ENCODE measurements around the gene BEST2.
A peak's percentile ranks its signal among the peaks of the same experiment; 100 is the strongest.

Gene BEST2

DNA sequence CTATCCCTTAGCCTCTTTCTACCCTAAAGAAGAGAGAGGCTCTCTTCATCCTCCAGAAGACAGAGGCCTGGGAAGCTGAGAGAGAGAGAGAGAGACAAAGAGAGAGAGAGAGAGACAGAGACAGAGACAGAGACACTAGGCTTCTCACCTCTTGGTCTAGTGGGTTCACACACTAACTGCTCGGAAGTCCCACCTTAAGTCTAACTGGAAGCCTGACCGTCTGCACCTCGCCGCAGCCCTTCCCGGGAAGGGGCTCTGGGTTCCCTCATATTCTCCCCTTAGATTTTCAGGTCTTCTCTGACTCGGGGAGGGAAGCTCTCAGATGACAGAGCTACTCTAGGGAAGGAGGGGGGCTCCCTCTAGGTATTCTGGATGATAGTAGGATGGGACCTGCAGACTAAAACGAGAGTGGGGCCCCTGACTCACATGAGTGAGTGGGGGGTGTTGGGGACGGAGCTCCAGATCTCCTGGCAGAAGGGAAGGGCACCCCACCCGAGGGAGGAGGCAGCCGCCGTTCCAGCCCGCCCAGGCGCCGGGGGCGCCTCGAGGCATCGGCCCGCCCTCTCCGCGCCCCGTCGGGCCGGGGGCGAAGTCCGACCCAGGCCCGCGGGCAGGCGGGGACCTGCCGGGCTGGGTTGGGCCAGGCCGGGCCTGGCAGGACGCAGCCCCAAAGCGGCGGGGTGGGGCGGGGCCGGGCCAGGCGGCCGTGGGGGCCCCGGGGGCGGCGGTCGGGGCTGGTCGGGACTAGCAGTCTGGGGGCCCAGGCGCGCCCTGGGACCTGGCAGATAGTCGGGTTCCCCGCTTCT is 37.7 kb downstream of the BEST2 start:
- CTCF ChIA-PET = interaction anchor here (3.5 kb wide), 1 partner anchor 11 kb away, joined by 47 read pairs; no protein-coding TSS in a partner anchor
- Histone ChIP-seq H3K4me1 (ENCODE audit: control extremely low read depth in 1 of 4, control insufficient read depth in 4 of 4, insufficient read depth in 4 of 4, low read length in 3 of 4) (peaks cover 24 to 78% (median 68%) of the 10 kb centered on the region in 4 experiments), H3K36me3 (ENCODE audit: control insufficient read depth in 4 of 4, insufficient read depth in 4 of 4, low read length in 3 of 4) (no peaks in the 10 kb centered on the region)

DNA sequence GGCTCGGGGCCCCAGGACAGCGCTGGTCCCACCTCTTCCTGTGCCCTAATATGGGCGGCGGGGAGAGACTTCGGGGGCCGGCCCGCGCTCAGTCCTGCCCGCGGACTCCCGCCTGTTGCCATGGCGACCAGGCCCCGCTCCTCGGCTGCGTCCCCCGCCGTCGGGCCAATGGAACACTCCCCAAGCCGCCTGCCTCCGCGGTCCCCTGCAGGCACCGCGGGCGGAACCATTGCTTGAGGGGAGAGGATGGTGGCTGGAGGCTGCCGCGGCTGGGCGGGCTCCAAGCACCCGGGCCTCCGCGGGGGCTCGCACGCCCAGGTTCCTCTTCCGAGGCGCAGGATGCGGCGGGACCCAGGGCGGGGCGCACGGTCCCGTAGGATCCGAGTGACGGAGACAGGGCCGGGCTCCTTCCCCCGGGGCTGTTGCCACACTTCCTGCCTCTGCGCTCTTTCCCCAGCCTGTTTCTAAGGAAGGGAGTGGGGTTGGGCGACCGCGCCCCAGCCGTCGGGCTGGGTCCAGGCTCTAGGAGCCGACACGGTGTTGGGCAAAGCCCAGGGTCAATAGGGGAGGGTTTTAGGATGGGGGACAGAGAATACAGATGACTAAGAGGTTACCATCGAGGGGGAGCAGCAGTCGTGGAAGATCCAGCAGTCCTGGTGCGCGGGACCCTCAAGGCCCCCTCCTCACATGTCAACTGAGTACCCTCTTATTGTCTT is 38.5 kb downstream of the BEST2 start:
- H3K27me3 ChIP-seq (replicated peaks in 2 of 5; ENCODE audit: control insufficient read depth in 4 of 5, insufficient read depth in 5 of 5, low read length in 4 of 5) = no peaks in the 10 kb centered on the region
- peak overlapping the region; percentile 94 to 96 for H3K27ac ChIP-seq (ENCODE audit: insufficient read depth in 1 of 2, low read depth in 1 of 2, low read length in 2 of 2, poor library complexity in 1 of 2, severe bottlenecking in 2 of 2)
- no peaks in the 10 kb centered on the region for H3K9me3 ChIP-seq (ENCODE audit: control extremely low read depth in 1 of 5, control insufficient read depth in 4 of 5, insufficient read depth in 2 of 5, low read depth in 1 of 5, low read length in 4 of 5)
- peaks cover 19 to 76% (median 66%) of the 10 kb centered on the region in 4 experiments for H3K4me1 ChIP-seq (ENCODE audit: control extremely low read depth in 1 of 4, control insufficient read depth in 4 of 4, insufficient read depth in 4 of 4, low read length in 3 of 4)
- ChIA-PET CTCF (interaction anchor here (3.5 to 15.3 kb wide), 2 partner anchors 12 to 21 kb away, joined by 47 to 612 read pairs; partner anchors contain the start of gene HOOK2), POLR2A (interaction anchor here (0.5 to 12.0 kb wide), 5 partner anchors 7 to 365 kb away, joined by 3 to 198 read pairs (median 4); partner anchors contain the start of gene HOOK2)
- no peaks in the 10 kb centered on the region for H3K36me3 ChIP-seq (ENCODE audit: control insufficient read depth in 4 of 4, insufficient read depth in 4 of 4, low read length in 3 of 4)
- WGBS (ENCODE audit: insufficient coverage) = 0% methylated on average over 48 of the region's 56 CpGs
- peak overlapping the region; percentile 41 to 99 (median 93) for H3K4me3 ChIP-seq (ENCODE audit: control insufficient read depth in 1 of 7, extremely low read depth in 1 of 7, insufficient read depth in 4 of 7, low read depth in 2 of 7, low read length in 6 of 7)
- DNase-seq = peak; percentile 96 to 99 (median 97)

More for the DNA sequence above, 37.7 kb downstream of the BEST2 start:
- no peaks in the 10 kb centered on the region for H3K27me3 ChIP-seq (replicated peaks in 2 of 5; ENCODE audit: control insufficient read depth in 4 of 5, insufficient read depth in 5 of 5, low read length in 4 of 5)
- POLR2A ChIA-PET = interaction anchor here (0.6 to 12.0 kb wide), 3 partner anchors 13 to 366 kb away, joined by 3 to 198 read pairs (median 4); partner anchors contain the start of gene HOOK2
- DNase-seq = peak in 2 of 3 donors; percentile 48 to 59
- H3K4me3 ChIP-seq (ENCODE audit: control insufficient read depth in 1 of 7, extremely low read depth in 1 of 7, insufficient read depth in 4 of 7, low read depth in 2 of 7, low read length in 6 of 7) = peak overlapping the region; percentile 36 to 99 (median 93)
- H3K27ac ChIP-seq (ENCODE audit: insufficient read depth in 1 of 2, low read depth in 1 of 2, low read length in 2 of 2, poor library complexity in 1 of 2, severe bottlenecking in 2 of 2) = peak overlapping the region; percentile 79 to 96
- H3K9me3 ChIP-seq (ENCODE audit: control extremely low read depth in 1 of 5, control insufficient read depth in 4 of 5, insufficient read depth in 2 of 5, low read depth in 1 of 5, low read length in 4 of 5) = no peaks in the 10 kb centered on the region
- under 1% methylated on average over 42 of the region's 46 CpGs for WGBS (ENCODE audit: insufficient coverage)

DNA sequence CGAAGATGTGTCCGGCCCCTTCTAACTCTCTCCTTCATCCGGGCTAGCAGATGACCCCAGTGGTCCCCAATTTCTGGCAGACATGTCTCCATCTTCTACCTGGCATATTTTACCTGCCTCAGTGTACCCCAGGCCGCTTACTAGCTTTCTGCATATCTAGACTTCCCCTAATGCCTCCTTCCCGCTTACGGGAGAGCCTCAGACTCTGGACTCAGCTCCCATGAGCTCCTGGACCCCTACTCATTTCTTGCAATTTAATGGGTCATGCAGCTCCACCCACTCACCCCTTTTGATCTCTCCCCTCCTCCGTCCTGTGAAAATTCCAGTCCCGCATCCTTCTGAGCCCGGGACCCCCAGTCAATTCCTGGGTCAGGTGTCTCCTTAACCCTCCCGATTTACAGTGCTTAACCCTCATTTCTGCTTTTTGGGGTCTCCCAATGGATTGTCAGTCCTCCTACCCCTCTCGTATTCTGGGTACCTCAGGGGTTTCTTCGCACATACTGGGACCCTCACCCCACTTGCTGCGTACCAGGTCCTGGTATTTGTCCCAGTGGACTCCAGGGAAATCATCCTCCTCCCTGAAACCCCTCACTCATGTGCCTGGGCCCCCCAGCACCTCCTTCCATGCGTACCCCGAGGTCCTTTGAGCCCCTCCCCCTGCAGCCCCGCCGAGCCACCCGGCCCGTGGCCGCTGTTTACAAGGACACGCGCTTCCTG is 39.2 kb downstream of the BEST2 start:
- DNase-seq = no peak

DNA sequence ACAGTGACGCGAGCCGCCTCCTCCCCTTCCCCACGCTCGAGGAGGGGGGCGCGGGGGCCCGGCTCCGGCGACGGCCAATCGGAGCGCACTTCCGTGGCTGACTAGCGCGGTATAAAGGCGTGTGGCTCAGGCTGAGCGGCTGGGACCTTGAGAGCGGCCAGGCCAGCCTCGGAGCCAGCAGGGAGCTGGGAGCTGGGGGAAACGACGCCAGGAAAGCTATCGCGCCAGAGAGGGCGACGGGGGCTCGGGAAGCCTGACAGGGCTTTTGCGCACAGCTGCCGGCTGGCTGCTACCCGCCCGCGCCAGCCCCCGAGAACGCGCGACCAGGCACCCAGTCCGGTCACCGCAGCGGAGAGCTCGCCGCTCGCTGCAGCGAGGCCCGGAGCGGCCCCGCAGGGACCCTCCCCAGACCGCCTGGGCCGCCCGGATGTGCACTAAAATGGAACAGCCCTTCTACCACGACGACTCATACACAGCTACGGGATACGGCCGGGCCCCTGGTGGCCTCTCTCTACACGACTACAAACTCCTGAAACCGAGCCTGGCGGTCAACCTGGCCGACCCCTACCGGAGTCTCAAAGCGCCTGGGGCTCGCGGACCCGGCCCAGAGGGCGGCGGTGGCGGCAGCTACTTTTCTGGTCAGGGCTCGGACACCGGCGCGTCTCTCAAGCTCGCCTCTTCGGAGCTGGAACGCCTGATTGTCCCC is 39.9 kb downstream of the BEST2 start, which contains the start of gene JUNB:
JUNB (plus strand) TSS at position 142 of the 706 bp plus-strand sequence; CDS start at position 428, 286 bp downstream.
- POLR2A ChIA-PET = interaction anchor here (0.6 to 12.0 kb wide), 6 partner anchors 9 to 1048 kb away, joined by 3 to 198 read pairs (median 8); partner anchors contain the start of genes HOOK2 and TRIR
- Histone ChIP-seq H3K27me3 (replicated peaks in 2 of 5; ENCODE audit: control insufficient read depth in 4 of 5, insufficient read depth in 5 of 5, low read length in 4 of 5) (no peaks in the 10 kb centered on the region), H3K36me3 (ENCODE audit: control insufficient read depth in 4 of 4, insufficient read depth in 4 of 4, low read length in 3 of 4) (no peaks in the 10 kb centered on the region), H3K27ac (ENCODE audit: insufficient read depth in 1 of 2, low read depth in 1 of 2, low read length in 2 of 2, poor library complexity in 1 of 2, severe bottlenecking in 2 of 2) (peak within 1 kb of the TSS; percentile 94 to 96), H3K9me3 (ENCODE audit: control extremely low read depth in 1 of 5, control insufficient read depth in 4 of 5, insufficient read depth in 2 of 5, low read depth in 1 of 5, low read length in 4 of 5) (no peaks in the 10 kb centered on the region), H3K4me1 (ENCODE audit: control extremely low read depth in 1 of 4, control insufficient read depth in 4 of 4, insufficient read depth in 4 of 4, low read length in 3 of 4) (peaks cover 14 to 71% (median 58%) of the 10 kb centered on the region in 4 experiments), H3K4me3 (ENCODE audit: control insufficient read depth in 1 of 7, extremely low read depth in 1 of 7, insufficient read depth in 4 of 7, low read depth in 2 of 7, low read length in 6 of 7) (peak within 1 kb of the TSS; percentile 72 to 99 (median 96))
- WGBS (ENCODE audit: insufficient coverage) = under 1% methylated on average over 56 of the region's 73 CpGs
- CTCF ChIA-PET = interaction anchor here (0.8 to 15.3 kb wide), 6 partner anchors 22 to 142 kb away, joined by 3 to 612 read pairs (median 3); partner anchors contain the start of genes FARSA, FBXW9 and HOOK2
- peak; percentile 97 to 98 (median 97) for DNase-seq

More for the DNA sequence above, 39.2 kb downstream of the BEST2 start:
- H3K27me3 ChIP-seq (replicated peaks in 2 of 5; ENCODE audit: control insufficient read depth in 4 of 5, insufficient read depth in 5 of 5, low read length in 4 of 5) = no peaks in the 10 kb centered on the region
- H3K36me3 ChIP-seq (ENCODE audit: control insufficient read depth in 4 of 4, insufficient read depth in 4 of 4, low read length in 3 of 4) = no peaks in the 10 kb centered on the region
- CTCF ChIA-PET = interaction anchor here (0.8 to 15.3 kb wide), 4 partner anchors 22 to 143 kb away, joined by 3 to 612 read pairs (median 3); partner anchors contain the start of genes FARSA, FBXW9 and HOOK2
- H3K4me1 ChIP-seq (ENCODE audit: control extremely low read depth in 1 of 4, control insufficient read depth in 4 of 4, insufficient read depth in 4 of 4, low read length in 3 of 4) = peaks cover 14 to 71% (median 59%) of the 10 kb centered on the region in 4 experiments
- H3K27ac ChIP-seq (ENCODE audit: insufficient read depth in 1 of 2, low read depth in 1 of 2, low read length in 2 of 2, poor library complexity in 1 of 2, severe bottlenecking in 2 of 2) = peak overlapping the region; percentile 94 to 96
- 1% methylated on average over 22 of the region's 22 CpGs for WGBS (ENCODE audit: insufficient coverage)
- no peaks in the 10 kb centered on the region for H3K9me3 ChIP-seq (ENCODE audit: control extremely low read depth in 1 of 5, control insufficient read depth in 4 of 5, insufficient read depth in 2 of 5, low read depth in 1 of 5, low read length in 4 of 5)
- H3K4me3 ChIP-seq (ENCODE audit: control insufficient read depth in 1 of 7, extremely low read depth in 1 of 7, insufficient read depth in 4 of 7, low read depth in 2 of 7, low read length in 6 of 7) = peak overlapping the region; percentile 41 to 99 (median 93)
- POLR2A ChIA-PET = interaction anchor here (0.5 to 12.0 kb wide), 5 partner anchors 8 to 91 kb away, joined by 3 to 198 read pairs (median 3); partner anchors contain the start of gene HOOK2

- ChIA-PET CTCF (interaction anchor here (1.0 to 15.3 kb wide), 5 partner anchors 11 to 96 kb away, joined by 3 to 612 read pairs (median 3); partner anchors contain the start of genes FBXW9 and HOOK2), POLR2A (interaction anchor here (0.6 to 12.0 kb wide), 13 partner anchors 10 to 1047 kb away, joined by 3 to 198 read pairs (median 7); partner anchors contain the start of genes CALR, DHPS, GET3 and HOOK2)
- no peaks in the 10 kb centered on the region for H3K9me3 ChIP-seq (ENCODE audit: control extremely low read depth in 1 of 5, control insufficient read depth in 4 of 5, insufficient read depth in 2 of 5, low read depth in 1 of 5, low read length in 4 of 5)
- peak overlapping the region; percentile 72 to 99 (median 96) for H3K4me3 ChIP-seq (ENCODE audit: control insufficient read depth in 1 of 7, extremely low read depth in 1 of 7, insufficient read depth in 4 of 7, low read depth in 2 of 7, low read length in 6 of 7)
- H3K36me3 ChIP-seq (ENCODE audit: control insufficient read depth in 4 of 4, insufficient read depth in 4 of 4, low read length in 3 of 4) = no peaks in the 10 kb centered on the region
- peaks cover 9 to 64% (median 53%) of the 10 kb centered on the region in 4 experiments for H3K4me1 ChIP-seq (ENCODE audit: control extremely low read depth in 1 of 4, control insufficient read depth in 4 of 4, insufficient read depth in 4 of 4, low read length in 3 of 4)
- H3K27ac ChIP-seq (ENCODE audit: insufficient read depth in 1 of 2, low read depth in 1 of 2, low read length in 2 of 2, poor library complexity in 1 of 2, severe bottlenecking in 2 of 2) = peak overlapping the region; percentile 94 to 96
- no peaks in the 10 kb centered on the region for H3K27me3 ChIP-seq (replicated peaks in 2 of 5; ENCODE audit: control insufficient read depth in 4 of 5, insufficient read depth in 5 of 5, low read length in 4 of 5)
- 0% methylated on average over 42 of the region's 84 CpGs for WGBS (ENCODE audit: insufficient coverage)
- peak in 2 of 3 donors; percentile 74 to 79 for DNase-seq
Observed at GRCh38 chr19:12792051-12792852, 40.7 kb downstream of the BEST2 start.
